Loucy (cell line): ENCODE data around the gene CDRT4.

Experiments used
- H2AFZ ChIP-seq: fragments of 200-600 bp; sonication (generic); 2 replicates; pipeline ENCODE4 v1.6.0; 2016; ENCODE audit warnings: antibody characterized with exemption, mild to moderate bottlenecking, low read length, moderate library complexity
- H3F3A ChIP-seq: fragments of 200-600 bp; 2 replicates; pipeline ENCODE4 v1.6.0; 2016; ENCODE audit warnings: antibody characterized with exemption, low read depth, mild to moderate bottlenecking
- H3K27me3 ChIP-seq: fragments of 200-600 bp; sonication (generic); 2 replicates; pipeline ENCODE4 v1.6.1; 2014; ENCODE audit warnings: low read length, mild to moderate bottlenecking; ENCODE audit not compliant: insufficient read depth, poor library complexity, severe bottlenecking
- H3K36me3 ChIP-seq: fragments of 200-600 bp; sonication (generic); 2 replicates; pipeline ENCODE4 v1.6.1; 2016; ENCODE audit warnings: low read length; ENCODE audit not compliant: insufficient read depth
- H3K4me1 ChIP-seq: fragments of 200-600 bp; sonication (generic); 2 replicates; pipeline ENCODE4 v1.5.1; 2014; ENCODE audit warnings: low read length, mild to moderate bottlenecking; ENCODE audit not compliant: insufficient read depth, poor library complexity, severe bottlenecking
- H3K4me2 ChIP-seq: fragments of 200-600 bp; sonication (generic); 2 replicates; pipeline ENCODE4 v1.6.0; 2014; ENCODE audit warnings: antibody characterized with exemption, low read length, low read depth, mild to moderate bottlenecking; ENCODE audit not compliant: poor library complexity, severe bottlenecking
- H3K4me3 ChIP-seq: fragments of 200-600 bp; sonication (generic); 2 replicates; pipeline ENCODE4 v1.5.1; 2014; ENCODE audit warnings: low read length, mild to moderate bottlenecking, mixed read lengths; ENCODE audit not compliant: poor library complexity, severe bottlenecking
- H3K79me2 ChIP-seq: fragments of 200-600 bp; sonication (generic); 2 replicates; pipeline ENCODE4 v1.6.1; 2014; ENCODE audit warnings: low read length; ENCODE audit not compliant: insufficient read depth
- H3K9ac ChIP-seq: fragments of 200-600 bp; sonication (generic); 2 replicates; pipeline ENCODE4 v1.6.0; 2014; ENCODE audit warnings: mild to moderate bottlenecking, low read depth, low read length, moderate library complexity; ENCODE audit not compliant: poor library complexity, severe bottlenecking
- H3K9me2 ChIP-seq: fragments of 200-600 bp; sonication (generic); replicated peaks from 2 replicates; pipeline ENCODE4 v1.6.1; 2016; ENCODE audit warnings: low read depth, low read length, mixed read lengths
- H3K9me3 ChIP-seq: fragments of 200-600 bp; sonication (generic); 2 replicates; pipeline ENCODE4 v1.6.1; 2014; ENCODE audit warnings: mild to moderate bottlenecking, antibody characterized with exemption, low read length, low read depth; ENCODE audit not compliant: insufficient read depth
- H4K20me1 ChIP-seq: fragments of 200-600 bp; sonication (generic); 2 replicates; pipeline ENCODE4 v1.6.0; 2014; ENCODE audit warnings: antibody characterized with exemption, low read length, mild to moderate bottlenecking; ENCODE audit not compliant: insufficient read depth, poor library complexity, severe bottlenecking
- CTCF ChIP-seq: fragments of 200-600 bp; sonication (generic); conservative IDR thresholded peaks from 2 replicates; pipeline ENCODE4 v1.5.1; 2014; ENCODE audit warnings: mild to moderate bottlenecking, antibody characterized with exemption, low read length
- EZH2phosphoT487 ChIP-seq: fragments of 200-600 bp; IDR thresholded peaks from 2 replicates; pipeline ENCODE4 v1.6.1; 2018; ENCODE audit warnings: antibody characterized with exemption, mild to moderate bottlenecking, moderate library complexity, borderline replicate concordance

CDRT4 gene

GRCh38 chr17:15501282-15501681 is 33.9 kb upstream of the CDRT4 start:
- Histone ChIP-seq H4K20me1 (no peaks in the 10 kb centered on the region), H3K27me3 (peaks cover 6% of the 10 kb centered on the region), H2AFZ (no peak overlapping the region), H3K9ac (no peak overlapping the region), H3K4me3 (no peak overlapping the region), H3F3A (no peaks in the 10 kb centered on the region), H3K4me2 (no peak overlapping the region), H3K9me2 (no peaks in the 10 kb centered on the region), H3K4me1 (no peaks in the 10 kb centered on the region), H3K9me3 (no peaks in the 10 kb centered on the region), H3K79me2 (no peaks in the 10 kb centered on the region), H3K36me3 (no peaks in the 10 kb centered on the region)
- TF ChIP-seq EZH2phosphoT487 (no peak), CTCF (no peak)

GRCh38 chr17:15498107-15498506 is 30.7 kb upstream of the CDRT4 start:
- Histone ChIP-seq H3K9me3 (no peaks in the 10 kb centered on the region), H4K20me1 (no peaks in the 10 kb centered on the region), H2AFZ (peak overlapping the region; percentile 68; the same call in 1 of the 2 replicates), H3K36me3 (no peaks in the 10 kb centered on the region), H3K4me1 (no peaks in the 10 kb centered on the region), H3K4me2 (no peak overlapping the region), H3K4me3 (no peak overlapping the region), H3K27me3 (peaks cover 12% of the 10 kb centered on the region), H3K79me2 (no peaks in the 10 kb centered on the region), H3K9ac (no peak overlapping the region), H3K9me2 (no peaks in the 10 kb centered on the region), H3F3A (no peaks in the 10 kb centered on the region)
- TF ChIP-seq EZH2phosphoT487 (no peak), CTCF (no peak)

- TF ChIP-seq EZH2phosphoT487 (no peak), CTCF (no peak)
- H3K4me2 ChIP-seq = no peak overlapping the region
- H3K27me3 ChIP-seq = peaks cover 12% of the 10 kb centered on the region
- H3K4me3 ChIP-seq = no peak overlapping the region
- no peak overlapping the region for H2AFZ ChIP-seq
- no peaks in the 10 kb centered on the region for H3K36me3 ChIP-seq
- no peaks in the 10 kb centered on the region for H3K9me2 ChIP-seq
- no peaks in the 10 kb centered on the region for H3F3A ChIP-seq
- H4K20me1 ChIP-seq = no peaks in the 10 kb centered on the region
- H3K9ac ChIP-seq = no peak overlapping the region
- H3K79me2 ChIP-seq = no peaks in the 10 kb centered on the region
- H3K9me3 ChIP-seq = no peaks in the 10 kb centered on the region
- H3K4me1 ChIP-seq = no peaks in the 10 kb centered on the region
Observed at GRCh38 chr17:15496735-15497670, 29.6 kb upstream of the CDRT4 start.
